Measurements from ENCODE around the gene PSTPIP2. TPM values are rescaled to one million over a fixed set of nuclear protein-coding genes. Genes with fewer than 3 reads are reported as not detected.
A peak's percentile ranks its signal among the peaks of the same experiment; 100 is the strongest.

Gene PSTPIP2, protein sequence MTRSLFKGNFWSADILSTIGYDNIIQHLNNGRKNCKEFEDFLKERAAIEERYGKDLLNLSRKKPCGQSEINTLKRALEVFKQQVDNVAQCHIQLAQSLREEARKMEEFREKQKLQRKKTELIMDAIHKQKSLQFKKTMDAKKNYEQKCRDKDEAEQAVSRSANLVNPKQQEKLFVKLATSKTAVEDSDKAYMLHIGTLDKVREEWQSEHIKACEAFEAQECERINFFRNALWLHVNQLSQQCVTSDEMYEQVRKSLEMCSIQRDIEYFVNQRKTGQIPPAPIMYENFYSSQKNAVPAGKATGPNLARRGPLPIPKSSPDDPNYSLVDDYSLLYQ
- total RNA-seq (2.0 TPM), polyA plus RNA-seq (ENCODE audit: insufficient read depth in 1 of 8, insufficient read length in 8 of 8, low replicate concordance in 1 of 8) (1 to 10 TPM; 1.3 to 2.8 (median 2.0) TPM)
- long read RNA-seq, donor 1 = 0 reads
- long read RNA-seq, donor 2 = 0 reads
- long read RNA-seq, donor 3, partial matches to known transcripts = 0 of 1 reads
- long read RNA-seq, donor 3, other reads (novel, unspliced or antisense) = 0 of 1 reads
- long read RNA-seq, donor 4 = 0 reads
- long read RNA-seq, donor 5, partial matches to known transcripts = 0 of 1 reads
- long read RNA-seq, donor 5, other reads (novel, unspliced or antisense) = 0 of 1 reads
- long read RNA-seq, donor 6 = 0 reads
- long read RNA-seq, donor 7 = 0 reads
- long read RNA-seq, donor 8 = 0 reads
- long read RNA-seq, donor 9 = 0 reads
- long read RNA-seq, donor 10 = 0 reads
- long read RNA-seq, donor 11 = 0 reads

- Histone ChIP-seq H3K9me3 (replicated peaks; ENCODE audit: control insufficient read depth, low read depth, low read length) (no peaks in the 10 kb centered on the region), H3K27me3 (ENCODE audit: control insufficient read depth, insufficient read depth, low read length) (peaks cover 8% of the 10 kb centered on the region), H3K27ac (ENCODE audit: low read length) (no peak within 1 kb of the TSS), H3K36me3 (ENCODE audit: control insufficient read depth, insufficient read depth, low read length) (no peaks in the 10 kb centered on the region), H3K4me1 (ENCODE audit: control insufficient read depth, insufficient read depth, low read length) (peaks cover 17% of the 10 kb centered on the region), H3K4me3 (ENCODE audit: low read length) (peak within 1 kb of the TSS; percentile 60)
- peak; percentile 78 for DNase-seq
- WGBS (ENCODE audit: insufficient coverage) = under 1% methylated on average over 71 of the region's 75 CpGs
Observed at GRCh38 chr18:46071653-46072375, at the start of gene PSTPIP2. PSTPIP2 (minus strand) TSS chr18:46072260; CDS start chr18:46072188, 72 bp downstream.

GRCh38 chr18:46113751-46114150, 41.7 kb upstream of the PSTPIP2 start:
- peaks cover 22% of the 10 kb centered on the region for H3K36me3 ChIP-seq (ENCODE audit: control insufficient read depth, insufficient read depth, low read length)
- no CpG with 5 or more reads among the region's 1 CpG for WGBS (ENCODE audit: insufficient coverage)
- H3K4me1 ChIP-seq (ENCODE audit: control insufficient read depth, insufficient read depth, low read length) = no peaks in the 10 kb centered on the region
- H3K4me3 ChIP-seq (ENCODE audit: low read length) = no peak overlapping the region
- no peaks in the 10 kb centered on the region for H3K27me3 ChIP-seq (ENCODE audit: control insufficient read depth, insufficient read depth, low read length)
- H3K27ac ChIP-seq (ENCODE audit: low read length) = no peak overlapping the region
- no peaks in the 10 kb centered on the region for H3K9me3 ChIP-seq (replicated peaks; ENCODE audit: control insufficient read depth, low read depth, low read length)
- no peak for DNase-seq

DNA sequence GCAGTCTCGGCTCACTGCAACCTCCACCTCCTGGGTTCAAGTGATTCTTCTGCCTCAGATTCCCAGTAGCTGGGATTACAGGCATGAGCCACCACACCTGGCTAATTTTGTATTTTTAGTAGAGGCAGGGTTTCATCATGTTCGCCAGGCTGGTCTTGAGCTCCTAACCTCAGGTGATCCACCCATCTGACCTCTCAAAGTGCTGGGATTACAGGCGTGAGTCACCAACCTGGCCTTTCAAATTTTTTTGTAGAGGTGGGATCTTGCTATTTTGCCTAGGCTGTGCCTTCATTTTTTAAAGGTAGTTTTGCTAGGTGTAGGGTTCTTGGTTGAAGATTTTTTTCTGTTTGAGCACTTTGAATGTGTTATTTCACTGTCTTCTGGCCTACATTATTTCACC, 38.3 kb upstream of the PSTPIP2 start:
- no CpG with 5 or more reads among the region's 3 CpGs for WGBS (ENCODE audit: insufficient coverage)
- H3K27me3 ChIP-seq (ENCODE audit: control insufficient read depth, insufficient read depth, low read length) = no peaks in the 10 kb centered on the region
- peaks cover 28% of the 10 kb centered on the region for H3K36me3 ChIP-seq (ENCODE audit: control insufficient read depth, insufficient read depth, low read length)
- no peaks in the 10 kb centered on the region for H3K9me3 ChIP-seq (replicated peaks; ENCODE audit: control insufficient read depth, low read depth, low read length)
- no peak overlapping the region for H3K27ac ChIP-seq (ENCODE audit: low read length)
- no peaks in the 10 kb centered on the region for H3K4me1 ChIP-seq (ENCODE audit: control insufficient read depth, insufficient read depth, low read length)
- DNase-seq = no peak
- H3K4me3 ChIP-seq (ENCODE audit: low read length) = no peak overlapping the region

GRCh38 chr18:46109386-46109785, 37.3 kb upstream of the PSTPIP2 start:
- Histone ChIP-seq H3K9me3 (replicated peaks; ENCODE audit: control insufficient read depth, low read depth, low read length) (no peaks in the 10 kb centered on the region), H3K36me3 (ENCODE audit: control insufficient read depth, insufficient read depth, low read length) (peaks cover 21% of the 10 kb centered on the region), H3K4me1 (ENCODE audit: control insufficient read depth, insufficient read depth, low read length) (peaks cover 2% of the 10 kb centered on the region), H3K27me3 (ENCODE audit: control insufficient read depth, insufficient read depth, low read length) (no peaks in the 10 kb centered on the region), H3K4me3 (ENCODE audit: low read length) (no peak overlapping the region), H3K27ac (ENCODE audit: low read length) (no peak overlapping the region)
- DNase-seq = no peak
- WGBS (ENCODE audit: insufficient coverage) = 100% methylated on average over 1 of the region's 5 CpGs

DNA sequence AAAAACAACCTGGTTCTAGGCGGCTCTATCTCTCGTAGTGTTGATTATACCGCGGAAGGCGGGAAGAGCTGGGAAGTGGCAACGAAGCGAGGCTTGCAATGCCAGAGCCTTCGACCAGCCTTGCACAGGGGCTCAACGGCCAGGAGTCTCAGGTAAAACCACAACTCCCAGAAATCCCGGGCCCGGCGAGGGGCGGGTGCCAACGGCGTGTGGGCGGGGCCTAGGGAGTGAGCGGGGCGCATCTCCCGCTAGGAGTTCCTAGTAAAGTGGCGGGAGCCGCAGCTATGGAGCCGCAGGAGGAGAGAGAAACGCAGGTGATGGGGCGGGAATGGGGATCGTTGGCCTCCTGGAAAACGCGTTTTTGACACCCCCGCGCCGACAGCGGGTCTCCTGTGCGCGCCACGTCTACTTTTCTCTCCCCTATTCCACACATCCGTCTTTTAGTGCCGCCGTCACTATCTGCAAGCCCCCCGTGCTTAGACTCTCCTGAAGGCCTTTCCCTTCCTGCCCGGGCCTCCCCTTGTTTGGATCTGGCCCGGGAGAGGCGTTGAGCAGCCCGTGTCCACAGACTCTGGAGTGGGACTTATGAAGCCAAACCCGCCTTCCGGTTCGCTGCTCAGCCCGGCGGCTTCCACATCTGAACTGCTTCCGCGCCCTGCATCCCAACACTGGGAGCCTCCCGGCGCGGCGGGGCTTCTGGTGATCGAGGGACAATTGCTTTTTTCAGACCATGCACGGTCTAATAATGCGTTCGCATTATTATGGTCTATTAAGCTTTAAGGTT, 32.3 kb upstream of the PSTPIP2 start, which contains the start of gene HAUS1:
Gene HAUS1 (plus strand): TSS at position 258 of the 784 bp plus-strand sequence. CDS start 27 bp downstream, at position 285.
- peak; percentile 96 for DNase-seq
- WGBS (ENCODE audit: insufficient coverage) = under 1% methylated on average over 41 of the region's 57 CpGs
- Histone ChIP-seq H3K36me3 (ENCODE audit: control insufficient read depth, insufficient read depth, low read length) (peaks cover 10% of the 10 kb centered on the region), H3K4me3 (ENCODE audit: low read length) (peak within 1 kb of the TSS; percentile 91), H3K9me3 (replicated peaks; ENCODE audit: control insufficient read depth, low read depth, low read length) (no peaks in the 10 kb centered on the region), H3K27ac (ENCODE audit: low read length) (peak within 1 kb of the TSS; percentile 97), H3K27me3 (ENCODE audit: control insufficient read depth, insufficient read depth, low read length) (no peaks in the 10 kb centered on the region), H3K4me1 (ENCODE audit: control insufficient read depth, insufficient read depth, low read length) (peaks cover 2% of the 10 kb centered on the region)

GRCh38 chr18:46099463-46099862, 27.4 kb upstream of the PSTPIP2 start:
- 97% methylated on average over 7 of the region's 8 CpGs for WGBS (ENCODE audit: insufficient coverage)
- H3K27ac ChIP-seq (ENCODE audit: low read length) = no peak overlapping the region
- peaks cover 10% of the 10 kb centered on the region for H3K4me1 ChIP-seq (ENCODE audit: control insufficient read depth, insufficient read depth, low read length)
- H3K4me3 ChIP-seq (ENCODE audit: low read length) = no peak overlapping the region
- H3K27me3 ChIP-seq (ENCODE audit: control insufficient read depth, insufficient read depth, low read length) = no peaks in the 10 kb centered on the region
- peaks cover under 1% of the 10 kb centered on the region for H3K36me3 ChIP-seq (ENCODE audit: control insufficient read depth, insufficient read depth, low read length)
- DNase-seq = no peak
- no peaks in the 10 kb centered on the region for H3K9me3 ChIP-seq (replicated peaks; ENCODE audit: control insufficient read depth, low read depth, low read length)

- H3K27me3 ChIP-seq (ENCODE audit: control insufficient read depth, insufficient read depth, low read length) = no peaks in the 10 kb centered on the region
- peaks cover 10% of the 10 kb centered on the region for H3K4me1 ChIP-seq (ENCODE audit: control insufficient read depth, insufficient read depth, low read length)
- H3K4me3 ChIP-seq (ENCODE audit: low read length) = peak overlapping the region; percentile 83
- H3K27ac ChIP-seq (ENCODE audit: low read length) = peak overlapping the region; percentile 94
- no peak for DNase-seq
- no peaks in the 10 kb centered on the region for H3K9me3 ChIP-seq (replicated peaks; ENCODE audit: control insufficient read depth, low read depth, low read length)
- peaks cover 8% of the 10 kb centered on the region for H3K36me3 ChIP-seq (ENCODE audit: control insufficient read depth, insufficient read depth, low read length)
- WGBS (ENCODE audit: insufficient coverage) = 18% methylated on average over 11 of the region's 16 CpGs
Observed at GRCh38 chr18:46098616-46098933, 26.5 kb upstream of the PSTPIP2 start.

DNA sequence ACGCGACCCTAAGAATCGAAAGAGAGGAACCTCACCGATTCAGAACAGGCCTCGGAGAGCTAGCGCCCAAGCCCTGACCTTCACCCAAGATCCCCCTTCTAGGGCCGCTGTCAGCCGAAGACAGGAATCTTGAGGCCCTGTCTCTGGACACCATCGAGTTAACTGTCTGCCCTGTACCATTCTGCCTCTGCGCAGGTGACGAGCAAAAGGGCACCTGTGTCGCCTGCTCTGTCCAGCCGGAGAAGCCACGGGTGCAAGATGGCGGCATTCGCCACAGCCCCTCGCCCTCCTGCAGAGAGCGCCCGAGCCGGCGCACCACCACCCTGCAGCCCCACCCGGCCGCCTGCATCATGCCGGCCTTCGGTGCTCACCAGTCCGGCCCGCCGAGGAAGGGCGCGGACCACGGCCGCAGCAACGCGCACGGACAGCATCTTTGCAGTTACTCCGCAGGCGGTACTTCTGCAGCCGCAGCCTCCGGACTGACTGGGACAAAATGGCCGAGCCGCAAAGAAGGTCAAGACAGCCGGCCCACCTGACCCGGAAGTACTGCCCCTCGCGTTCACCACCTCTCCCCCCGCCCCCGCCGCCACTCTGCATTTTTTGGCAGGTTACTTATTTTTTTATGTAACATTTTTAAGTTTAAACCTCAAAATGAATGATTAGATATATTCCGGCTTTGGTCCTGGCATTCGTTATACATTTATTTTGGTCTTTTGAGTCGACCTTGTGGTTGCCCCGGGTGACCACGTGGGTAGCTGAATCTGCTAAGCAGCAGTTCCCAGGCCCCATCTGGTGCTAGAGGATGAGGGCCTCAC, 25.9 kb upstream of the PSTPIP2 start, which contains the start of gene ATP5F1A:
Gene ATP5F1A (minus strand): TSS at position 496 of the 815 bp plus-strand sequence. CDS start 65 bp downstream, at position 431.
- H3K27me3 ChIP-seq (ENCODE audit: control insufficient read depth, insufficient read depth, low read length) = no peaks in the 10 kb centered on the region
- peaks cover 13% of the 10 kb centered on the region for H3K36me3 ChIP-seq (ENCODE audit: control insufficient read depth, insufficient read depth, low read length)
- peak; percentile 93 for DNase-seq
- peak within 1 kb of the TSS; percentile 83 for H3K4me3 ChIP-seq (ENCODE audit: low read length)
- peak within 1 kb of the TSS; percentile 94 for H3K27ac ChIP-seq (ENCODE audit: low read length)
- WGBS (ENCODE audit: insufficient coverage) = under 1% methylated on average over 37 of the region's 53 CpGs
- no peaks in the 10 kb centered on the region for H3K9me3 ChIP-seq (replicated peaks; ENCODE audit: control insufficient read depth, low read depth, low read length)
- H3K4me1 ChIP-seq (ENCODE audit: control insufficient read depth, insufficient read depth, low read length) = peaks cover 10% of the 10 kb centered on the region

GRCh38 chr18:46097431-46097800, 25.4 kb upstream of the PSTPIP2 start:
- 0% methylated on average over 8 of the region's 8 CpGs for WGBS (ENCODE audit: insufficient coverage)
- peak overlapping the region; percentile 94 for H3K27ac ChIP-seq (ENCODE audit: low read length)
- H3K4me3 ChIP-seq (ENCODE audit: low read length) = peak overlapping the region; percentile 83
- peaks cover 16% of the 10 kb centered on the region for H3K36me3 ChIP-seq (ENCODE audit: control insufficient read depth, insufficient read depth, low read length)
- no peak for DNase-seq
- no peaks in the 10 kb centered on the region for H3K27me3 ChIP-seq (ENCODE audit: control insufficient read depth, insufficient read depth, low read length)
- peaks cover 10% of the 10 kb centered on the region for H3K4me1 ChIP-seq (ENCODE audit: control insufficient read depth, insufficient read depth, low read length)
- H3K9me3 ChIP-seq (replicated peaks; ENCODE audit: control insufficient read depth, low read depth, low read length) = no peaks in the 10 kb centered on the region

All from muscle of leg (tissue), 16 donors.